ENCODE results near the gene UQCR10. TPM values are rescaled to one million over a fixed set of nuclear protein-coding genes. Genes with fewer than 3 reads are reported as not detected.
"Not testable (repeated sequence)": the region's sequence is repeated elsewhere in the genome, so short reads cannot be mapped to it uniquely, and the experiment has no call there.

UQCR10 gene
- total RNA-seq, 2 experiments from 2014 or later: 106 to 108 TPM

DNA sequence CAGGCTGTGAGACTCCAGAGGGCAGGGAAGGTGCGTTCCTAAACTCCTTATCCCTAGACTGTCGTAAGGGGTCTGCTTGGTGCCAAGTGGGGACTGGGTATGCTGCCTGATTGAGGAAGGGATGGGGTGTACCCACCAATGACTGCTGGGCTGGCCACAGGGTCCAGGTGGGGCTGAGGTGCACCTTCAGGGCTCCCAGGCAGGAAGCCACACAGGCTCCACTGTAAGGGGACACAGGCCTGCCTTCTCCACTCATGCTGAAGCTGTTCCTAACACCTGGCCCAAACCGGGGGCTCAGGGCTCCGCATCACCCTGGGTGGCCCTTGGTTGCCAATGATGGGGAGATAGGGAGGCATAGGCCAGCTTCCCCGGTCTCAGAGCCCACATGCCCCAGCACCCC lies 27.0 kb upstream of the UQCR10 start:
- Mint-ChIP-seq H3K27me3 (ENCODE audit: low read depth) (no peaks in the 10 kb centered on the region), H3K4me1 (ENCODE audit: low read depth) (no peaks in the 10 kb centered on the region), H3K27ac (no peak overlapping the region), H3K36me3 (ENCODE audit: low read depth) (no peaks in the 10 kb centered on the region), H3K9me3 (no peaks in the 10 kb centered on the region), H3K4me3 (no peak overlapping the region)
- intact Hi-C loops (cut with micrococcal nuclease): no loop called here
- CTCF ChIA-PET: no interaction called here
- DNase-seq: no peak

DNA sequence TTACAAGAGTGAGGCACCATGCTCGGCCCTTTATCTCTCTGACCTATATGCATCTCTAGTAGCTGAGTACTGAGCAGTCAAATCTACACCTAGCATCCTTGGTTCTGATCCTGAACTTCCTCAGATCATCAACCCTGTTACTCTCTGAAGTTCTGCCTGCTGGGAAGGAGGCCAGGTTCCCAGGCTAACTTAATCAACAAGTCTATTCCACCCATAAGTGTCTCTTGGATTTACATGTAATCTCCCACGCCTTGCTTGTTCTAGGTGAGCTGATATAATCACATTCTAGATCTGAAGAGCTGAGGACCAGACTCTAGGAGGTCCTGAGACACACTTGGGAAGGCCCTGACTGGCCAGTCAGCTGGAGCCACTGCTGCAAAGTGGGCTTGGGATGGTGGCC lies 25.2 kb upstream of the UQCR10 start:
- no peak for DNase-seq
- no peaks in the 10 kb centered on the region for H3K27me3 Mint-ChIP-seq (ENCODE audit: low read depth)
- peaks cover 4% of the 10 kb centered on the region for H3K36me3 Mint-ChIP-seq (ENCODE audit: low read depth)
- no peak overlapping the region for H3K27ac Mint-ChIP-seq
- intact Hi-C loops (cut with micrococcal nuclease): no loop called here
- no peaks in the 10 kb centered on the region for H3K9me3 Mint-ChIP-seq
- no peaks in the 10 kb centered on the region for H3K4me1 Mint-ChIP-seq (ENCODE audit: low read depth)
- CTCF ChIA-PET: no interaction called here
- H3K4me3 Mint-ChIP-seq: no peak overlapping the region

DNA sequence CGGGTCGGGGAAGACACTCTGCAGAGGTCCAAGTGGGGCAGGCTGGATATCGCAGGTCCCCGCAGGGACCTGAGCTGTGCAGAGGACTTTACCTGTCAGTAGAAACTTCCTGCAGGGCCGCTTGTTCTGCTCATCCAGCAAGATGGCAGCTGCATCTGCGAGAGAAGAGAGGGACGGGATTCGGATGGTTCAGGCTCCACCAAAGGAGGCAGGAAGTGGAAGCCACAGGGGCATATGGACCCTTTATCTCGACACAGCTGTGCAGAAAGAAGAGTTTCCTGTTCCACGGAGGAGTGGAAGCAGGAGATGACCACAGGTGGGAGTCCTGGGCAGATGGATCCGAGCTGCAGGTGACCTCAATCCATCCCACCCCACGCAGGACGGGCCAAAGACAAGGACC lies 24.8 kb upstream of the UQCR10 start:
- no peak overlapping the region for H3K27ac Mint-ChIP-seq
- CTCF ChIA-PET: no interaction called here
- H3K36me3 Mint-ChIP-seq (ENCODE audit: low read depth): peaks cover 4% of the 10 kb centered on the region
- H3K4me1 Mint-ChIP-seq (ENCODE audit: low read depth): no peaks in the 10 kb centered on the region
- H3K27me3 Mint-ChIP-seq (ENCODE audit: low read depth): no peaks in the 10 kb centered on the region
- no peak overlapping the region for H3K4me3 Mint-ChIP-seq
- no peak for DNase-seq
- intact Hi-C loops (cut with micrococcal nuclease): no loop called here
- H3K9me3 Mint-ChIP-seq: no peaks in the 10 kb centered on the region

DNA sequence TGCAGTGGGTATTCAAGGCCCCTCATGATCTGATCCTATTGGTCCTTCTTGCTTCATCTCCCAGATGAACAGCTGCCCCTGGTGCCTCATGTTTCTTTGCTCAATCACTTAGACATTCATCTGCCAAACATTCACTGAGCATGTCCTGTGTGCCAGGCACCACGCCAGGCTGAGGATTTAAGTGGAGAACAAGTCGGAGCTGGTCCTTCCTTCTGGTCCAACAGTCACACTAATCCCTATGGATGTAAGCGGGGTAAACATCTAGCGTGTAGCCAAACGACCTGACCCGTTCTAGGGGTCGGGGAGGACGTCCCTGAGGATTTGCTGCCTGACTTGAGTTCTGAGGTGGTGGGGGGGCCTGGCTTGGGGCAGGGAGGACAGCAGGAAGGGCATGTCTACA lies 22.3 kb upstream of the UQCR10 start:
- no peak overlapping the region for H3K27ac Mint-ChIP-seq
- no peaks in the 10 kb centered on the region for H3K27me3 Mint-ChIP-seq (ENCODE audit: low read depth)
- DNase-seq: no peak
- CTCF ChIA-PET: no interaction called here
- H3K9me3 Mint-ChIP-seq: no peaks in the 10 kb centered on the region
- no peak overlapping the region for H3K4me3 Mint-ChIP-seq
- H3K4me1 Mint-ChIP-seq (ENCODE audit: low read depth): no peaks in the 10 kb centered on the region
- intact Hi-C loops (cut with micrococcal nuclease): no loop called here
- H3K36me3 Mint-ChIP-seq (ENCODE audit: low read depth): peaks cover 4% of the 10 kb centered on the region

DNA sequence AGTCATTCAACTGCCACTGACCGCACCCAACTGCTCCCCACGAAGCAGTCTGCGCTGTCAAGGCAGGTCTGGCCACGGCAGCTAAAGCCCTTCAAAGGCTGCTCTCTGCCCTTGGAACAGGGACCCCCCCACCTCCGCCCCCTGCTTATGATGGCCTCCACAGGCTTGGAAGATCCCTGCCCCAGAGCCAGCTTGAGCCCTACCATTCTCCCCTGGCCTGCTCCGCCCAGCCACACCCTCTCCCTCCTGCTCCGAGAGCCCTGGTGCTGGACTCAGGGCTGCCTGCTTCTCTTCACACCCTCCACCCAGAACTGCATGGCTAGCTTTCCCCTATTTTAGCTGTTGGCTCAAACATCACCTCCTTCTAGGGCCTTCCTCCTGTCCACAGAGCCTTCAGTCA lies 19.3 kb upstream of the UQCR10 start:
- no peak overlapping the region for H3K27ac Mint-ChIP-seq
- H3K36me3 Mint-ChIP-seq (ENCODE audit: low read depth): peaks cover 8% of the 10 kb centered on the region
- DNase-seq: no peak
- CTCF ChIA-PET: no interaction called here
- no peak overlapping the region for H3K4me3 Mint-ChIP-seq
- H3K27me3 Mint-ChIP-seq (ENCODE audit: low read depth): no peaks in the 10 kb centered on the region
- H3K4me1 Mint-ChIP-seq (ENCODE audit: low read depth): peaks cover 4% of the 10 kb centered on the region
- H3K9me3 Mint-ChIP-seq: no peaks in the 10 kb centered on the region
- intact Hi-C loops (cut with micrococcal nuclease): no loop called here

DNA sequence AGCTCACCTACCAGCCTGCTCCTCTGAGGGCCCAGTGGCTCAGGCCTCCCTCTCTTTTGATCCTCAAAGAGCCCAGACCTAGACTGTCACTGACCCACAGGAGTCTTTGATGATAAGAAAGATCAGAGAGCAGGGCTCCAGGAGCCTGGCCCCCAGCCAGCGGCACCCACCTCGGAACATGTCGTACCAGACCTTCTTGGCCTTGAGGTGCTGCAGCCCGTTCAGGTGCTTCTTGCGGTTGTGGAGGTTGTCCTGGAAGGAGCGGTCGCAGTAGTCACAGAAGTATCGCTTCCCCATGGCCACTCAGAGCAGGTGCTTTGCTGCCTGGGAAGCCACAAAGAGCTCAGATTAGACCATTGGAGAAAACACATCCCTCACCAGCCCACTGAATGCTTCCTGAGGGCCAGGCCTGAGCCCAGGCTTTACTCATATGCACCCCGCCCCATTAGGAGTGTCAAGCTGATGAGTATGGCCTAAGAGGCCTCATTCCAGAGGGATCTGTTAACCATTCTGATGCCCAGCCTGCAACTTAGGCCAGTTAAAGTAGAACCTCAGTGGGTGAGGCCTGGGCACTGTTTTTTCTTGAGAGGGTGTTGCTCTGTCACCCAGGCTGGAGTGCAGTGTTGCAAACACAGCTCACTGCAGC lies 18.8 kb upstream of the UQCR10 start:
- no peak overlapping the region for H3K4me3 Mint-ChIP-seq
- no peak for DNase-seq
- no peak overlapping the region for H3K27ac Mint-ChIP-seq
- no peaks in the 10 kb centered on the region for H3K27me3 Mint-ChIP-seq (ENCODE audit: low read depth)
- CTCF ChIA-PET: no interaction called here
- H3K9me3 Mint-ChIP-seq: no peaks in the 10 kb centered on the region
- H3K4me1 Mint-ChIP-seq (ENCODE audit: low read depth): peaks cover 4% of the 10 kb centered on the region
- intact Hi-C loops (cut with micrococcal nuclease): no loop called here
- peaks cover 8% of the 10 kb centered on the region for H3K36me3 Mint-ChIP-seq (ENCODE audit: low read depth)

DNA sequence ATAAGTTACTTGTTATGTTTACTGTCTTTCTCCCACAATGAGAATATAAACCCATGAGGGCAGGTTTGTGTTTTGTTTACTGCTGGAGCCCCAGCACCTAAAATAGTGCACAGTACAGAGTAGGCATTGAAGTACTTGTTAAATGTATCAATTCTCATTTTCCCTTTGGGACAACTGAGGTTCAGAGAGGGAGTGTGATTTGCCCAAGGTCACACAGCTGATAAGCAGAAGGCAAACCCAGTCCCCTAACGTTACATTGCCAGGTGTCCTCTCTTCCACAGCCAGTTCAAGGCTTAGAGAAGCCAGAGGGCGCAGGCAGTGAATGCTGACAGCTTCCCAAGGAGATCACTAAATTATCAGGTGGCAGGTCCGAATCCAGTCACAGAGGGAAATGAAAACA lies 17.1 kb upstream of the UQCR10 start:
- CTCF ChIA-PET: no interaction called here
- intact Hi-C loops (cut with micrococcal nuclease): no loop called here
- no peaks in the 10 kb centered on the region for H3K9me3 Mint-ChIP-seq
- DNase-seq: no peak
- peaks cover 4% of the 10 kb centered on the region for H3K4me1 Mint-ChIP-seq (ENCODE audit: low read depth)
- no peak overlapping the region for H3K4me3 Mint-ChIP-seq
- H3K27ac Mint-ChIP-seq: no peak overlapping the region
- H3K27me3 Mint-ChIP-seq (ENCODE audit: low read depth): no peaks in the 10 kb centered on the region
- peaks cover 8% of the 10 kb centered on the region for H3K36me3 Mint-ChIP-seq (ENCODE audit: low read depth)

DNA sequence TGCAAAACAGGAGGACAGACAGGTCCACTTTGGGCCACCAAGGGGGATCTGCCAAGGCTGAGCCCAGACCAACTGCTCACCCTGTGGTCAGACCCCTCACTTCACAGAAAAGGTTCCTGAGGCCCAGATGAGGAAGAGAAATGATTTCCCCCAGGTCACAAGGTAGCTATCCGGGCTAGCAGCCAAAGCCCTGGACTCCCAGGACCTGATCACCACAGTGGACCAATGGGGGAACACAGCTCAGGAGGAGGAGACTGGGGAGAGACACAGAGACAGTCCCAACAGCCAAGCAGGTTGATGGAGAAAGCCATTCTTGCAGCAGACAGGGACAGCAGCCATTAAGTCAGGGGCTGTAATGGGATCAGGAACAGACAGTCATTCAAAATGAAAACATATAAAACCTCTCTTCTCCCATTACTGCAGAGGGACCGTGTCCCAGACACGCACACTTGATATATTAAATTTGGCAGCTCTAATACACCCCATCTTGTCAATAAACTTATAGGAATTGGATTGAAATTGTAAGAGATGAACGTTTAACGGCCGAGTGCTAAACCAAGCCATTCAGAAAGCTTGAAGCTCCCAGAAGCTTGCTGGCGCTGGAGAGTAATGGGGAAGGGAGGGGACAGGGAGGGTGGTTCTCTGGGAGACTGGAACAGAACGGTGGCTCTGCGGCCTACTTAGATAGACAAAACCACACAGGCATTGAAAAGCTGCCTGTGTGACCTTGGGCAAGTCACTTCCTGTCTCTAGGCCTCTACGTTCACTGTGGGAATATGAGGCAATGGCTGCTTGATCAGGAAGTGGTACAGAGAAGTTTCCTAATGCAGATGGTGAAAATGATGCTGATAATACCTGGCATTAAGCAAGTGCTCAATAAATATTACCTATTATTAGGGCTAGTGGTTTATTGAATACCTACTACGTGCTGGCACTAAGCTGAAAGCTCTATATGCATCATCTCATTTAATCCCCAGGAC lies 16.3 kb upstream of the UQCR10 start:
- CTCF ChIA-PET: interaction anchor here (0.9 kb wide), 1 partner anchor 13 kb away, joined by 4 read pairs; no protein-coding TSS in a partner anchor
- Mint-ChIP-seq H3K27me3 (ENCODE audit: low read depth) (no peaks in the 10 kb centered on the region), H3K4me3 (no peak overlapping the region), H3K9me3 (no peaks in the 10 kb centered on the region), H3K27ac (no peak overlapping the region), H3K4me1 (ENCODE audit: low read depth) (peaks cover 4% of the 10 kb centered on the region), H3K36me3 (ENCODE audit: low read depth) (peaks cover 5% of the 10 kb centered on the region)
- DNase-seq: peak; percentile 19
- intact Hi-C loops (cut with micrococcal nuclease): no loop called here

DNA sequence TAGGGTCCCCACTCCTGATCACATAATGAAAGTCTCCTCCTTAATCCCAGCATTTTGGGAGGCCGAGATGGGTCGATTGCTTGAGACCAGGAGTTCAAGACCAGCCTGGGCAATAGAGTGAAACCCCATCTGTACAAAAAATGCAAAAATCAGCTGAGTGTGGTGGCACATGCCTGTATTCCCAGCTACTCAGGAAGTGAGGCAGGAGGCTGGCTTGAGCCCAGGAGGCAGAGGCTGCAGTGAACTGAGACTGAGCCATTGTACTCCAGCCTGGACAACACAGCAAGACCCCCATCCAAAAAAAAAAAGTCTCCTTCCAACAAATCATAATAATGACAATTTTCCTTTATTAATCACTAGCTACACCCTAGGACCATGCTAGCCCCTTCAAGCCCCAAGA lies 15.5 kb upstream of the UQCR10 start:
- H3K9me3 Mint-ChIP-seq: no peaks in the 10 kb centered on the region

DNA sequence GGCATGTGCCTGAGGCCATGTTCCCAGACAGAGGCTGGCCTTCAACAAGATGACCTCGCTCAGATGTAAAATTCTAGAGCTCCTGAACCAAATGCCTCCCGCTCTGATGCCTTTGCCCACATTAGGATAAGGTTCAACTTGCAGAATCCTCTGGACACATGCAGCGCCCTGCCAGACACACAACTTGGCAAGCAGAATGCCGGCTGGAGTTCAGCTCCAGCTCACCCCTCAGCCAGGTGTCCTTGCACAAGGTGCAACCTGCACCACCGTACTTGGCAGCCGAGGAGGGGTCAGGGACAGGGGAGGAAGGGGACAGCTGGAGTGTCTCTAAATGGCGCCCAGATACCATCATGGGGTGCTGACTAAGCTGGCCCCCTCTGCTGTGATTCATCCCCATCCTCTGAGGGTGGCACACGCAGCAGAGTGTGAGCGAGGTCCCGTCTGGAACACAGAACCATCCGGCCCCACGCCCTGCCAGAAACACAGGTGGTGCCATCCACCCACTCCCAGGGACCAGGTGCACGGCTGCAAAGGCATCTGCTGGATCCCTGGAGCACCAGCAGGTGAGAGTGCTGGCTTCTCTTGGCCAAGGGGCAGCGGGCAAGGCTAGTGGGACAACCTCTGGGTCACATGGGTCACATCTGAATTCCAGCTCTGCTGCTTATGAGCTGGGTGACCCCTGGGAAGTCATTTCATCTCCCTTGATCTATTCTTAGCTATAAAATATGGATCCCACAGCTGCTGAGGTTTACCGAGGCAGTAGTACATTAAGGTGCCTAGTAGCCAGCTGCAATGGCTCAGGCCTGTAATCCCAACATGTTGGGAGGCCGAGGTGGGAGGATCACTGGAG lies 13.1 kb upstream of the UQCR10 start:
- H3K9me3 Mint-ChIP-seq: no peaks in the 10 kb centered on the region
- H3K27me3 Mint-ChIP-seq (ENCODE audit: low read depth): no peaks in the 10 kb centered on the region
- H3K36me3 Mint-ChIP-seq (ENCODE audit: low read depth): peaks cover 5% of the 10 kb centered on the region
- no peak overlapping the region for H3K27ac Mint-ChIP-seq
- intact Hi-C loops (cut with micrococcal nuclease): no loop called here
- H3K4me3 Mint-ChIP-seq: no peak overlapping the region
- CTCF ChIA-PET: no interaction called here
- peaks cover 4% of the 10 kb centered on the region for H3K4me1 Mint-ChIP-seq (ENCODE audit: low read depth)
- no peak for DNase-seq

More for the DNA sequence above, 15.5 kb upstream of the UQCR10 start:
- CTCF ChIA-PET: interaction anchor here (0.6 to 0.9 kb wide), 2 partner anchors 13 to 670 kb away, joined by 3 to 4 read pairs; no protein-coding TSS in a partner anchor
- no peak for DNase-seq
- intact Hi-C loops (cut with micrococcal nuclease): no loop called here
- Mint-ChIP-seq H3K4me3 (no peak overlapping the region), H3K27ac (no peak overlapping the region), H3K27me3 (ENCODE audit: low read depth) (no peaks in the 10 kb centered on the region), H3K36me3 (ENCODE audit: low read depth) (peaks cover 5% of the 10 kb centered on the region), H3K4me1 (ENCODE audit: low read depth) (peaks cover 4% of the 10 kb centered on the region)

DNA sequence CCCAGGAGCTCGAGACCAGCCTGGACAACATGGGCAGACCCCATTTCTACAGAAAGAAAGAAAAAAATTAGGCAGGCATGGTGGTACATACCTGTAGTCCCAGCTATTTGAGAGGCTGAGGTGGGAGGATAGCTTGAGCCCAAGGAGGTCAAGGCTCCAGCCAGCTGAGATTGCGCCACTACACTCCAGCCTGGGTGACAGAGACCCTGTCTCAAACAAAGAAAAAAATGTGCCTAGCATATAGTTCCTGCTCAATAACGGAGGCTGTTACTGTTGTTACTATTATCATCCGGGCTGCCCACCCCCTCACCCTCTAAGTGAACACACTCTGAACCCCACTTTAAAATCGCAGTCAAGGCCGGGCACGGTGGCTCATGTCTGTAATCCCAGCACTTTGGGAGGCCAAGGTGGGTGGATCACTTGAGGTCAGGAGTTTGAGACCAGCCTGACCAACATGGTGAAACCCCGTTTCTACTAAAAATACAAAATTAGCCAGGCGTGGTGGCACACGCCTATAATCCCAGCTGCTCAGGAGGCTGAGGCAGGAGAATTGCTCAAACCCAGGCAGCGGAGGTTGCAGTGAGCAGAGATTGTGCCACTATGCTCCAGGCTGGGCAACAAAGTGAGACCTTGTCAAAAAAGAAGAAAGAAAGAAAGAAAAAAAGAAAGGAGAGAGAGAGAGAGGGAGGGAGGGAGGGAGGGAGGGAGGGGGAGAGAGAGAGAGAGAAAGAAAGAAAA lies 12.3 kb upstream of the UQCR10 start:
- CTCF ChIA-PET; H3K36me3 Mint-ChIP-seq (ENCODE audit: low read depth); H3K4me1 Mint-ChIP-seq (ENCODE audit: low read depth); H3K4me3 Mint-ChIP-seq; H3K27me3 Mint-ChIP-seq (ENCODE audit: low read depth); DNase-seq; H3K9me3 Mint-ChIP-seq; H3K27ac Mint-ChIP-seq; intact Hi-C loops (cut with micrococcal nuclease): not testable (repeated sequence)

DNA sequence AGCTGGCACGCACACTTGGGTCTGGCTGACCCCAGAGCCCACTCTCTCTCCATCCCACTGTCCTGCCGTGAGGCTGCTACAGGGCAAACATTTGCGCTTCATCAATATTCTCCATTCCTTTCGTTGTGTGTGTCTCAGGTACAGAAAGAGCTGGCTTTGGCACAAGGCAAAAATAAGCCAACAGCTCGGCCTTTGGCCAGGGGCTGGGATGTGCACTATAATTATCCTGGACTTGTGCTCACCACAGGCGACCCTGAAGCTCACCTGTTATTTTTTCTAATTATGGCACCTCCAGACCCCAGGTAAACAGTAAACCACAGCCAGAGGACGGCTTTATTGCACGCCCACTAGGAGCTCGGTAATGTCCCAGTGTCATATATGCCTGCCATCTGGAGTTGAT lies 11.3 kb upstream of the UQCR10 start:
- Mint-ChIP-seq H3K4me1 (ENCODE audit: low read depth) (peaks cover 4% of the 10 kb centered on the region), H3K27ac (no peak overlapping the region), H3K4me3 (no peak overlapping the region), H3K27me3 (ENCODE audit: low read depth) (no peaks in the 10 kb centered on the region), H3K36me3 (ENCODE audit: low read depth) (peaks cover 1% of the 10 kb centered on the region), H3K9me3 (no peaks in the 10 kb centered on the region)
- CTCF ChIA-PET: no interaction called here
- no peak for DNase-seq
- intact Hi-C loops (cut with micrococcal nuclease): no loop called here

All from activated naive CD4-positive, alpha-beta T cell treated with anti-CD3 and anti-CD28 coated beads for 36 hours (primary cell).